Cardiac septum (tissue), 1 donor: ENCODE results near the gene SNX30. TPM values are rescaled to one million over a fixed set of nuclear protein-coding genes. Genes with fewer than 3 reads are reported as not detected.

Experiments
- DNase-seq: peaks from one replicate; pipeline ENCODE4 v3.0.0-alpha.2; 2020; ENCODE audit warnings: low spot score
- intact Hi-C: fragments of 100-400 bp; cut with DNase I; formaldehyde crosslinking; loops from one replicate; pipeline ENCODE4 v1.14.0; 2022
- total RNA-seq: library from RNA; stranded (reverse); fragmentation: NEBNext Ultra II Directional; extraction: Animal tissue kit (Norgen Biotek cat#: 25700); gene quantifications from one replicate; pipeline ENCODE4 v1.2.1, GENCODE V29; 2021
- donor health status: DM: no; HTN: no; CAD: no.

SNX30 gene
- total RNA-seq, 1 donor from 2014 or later: 4.5 TPM

DNA sequence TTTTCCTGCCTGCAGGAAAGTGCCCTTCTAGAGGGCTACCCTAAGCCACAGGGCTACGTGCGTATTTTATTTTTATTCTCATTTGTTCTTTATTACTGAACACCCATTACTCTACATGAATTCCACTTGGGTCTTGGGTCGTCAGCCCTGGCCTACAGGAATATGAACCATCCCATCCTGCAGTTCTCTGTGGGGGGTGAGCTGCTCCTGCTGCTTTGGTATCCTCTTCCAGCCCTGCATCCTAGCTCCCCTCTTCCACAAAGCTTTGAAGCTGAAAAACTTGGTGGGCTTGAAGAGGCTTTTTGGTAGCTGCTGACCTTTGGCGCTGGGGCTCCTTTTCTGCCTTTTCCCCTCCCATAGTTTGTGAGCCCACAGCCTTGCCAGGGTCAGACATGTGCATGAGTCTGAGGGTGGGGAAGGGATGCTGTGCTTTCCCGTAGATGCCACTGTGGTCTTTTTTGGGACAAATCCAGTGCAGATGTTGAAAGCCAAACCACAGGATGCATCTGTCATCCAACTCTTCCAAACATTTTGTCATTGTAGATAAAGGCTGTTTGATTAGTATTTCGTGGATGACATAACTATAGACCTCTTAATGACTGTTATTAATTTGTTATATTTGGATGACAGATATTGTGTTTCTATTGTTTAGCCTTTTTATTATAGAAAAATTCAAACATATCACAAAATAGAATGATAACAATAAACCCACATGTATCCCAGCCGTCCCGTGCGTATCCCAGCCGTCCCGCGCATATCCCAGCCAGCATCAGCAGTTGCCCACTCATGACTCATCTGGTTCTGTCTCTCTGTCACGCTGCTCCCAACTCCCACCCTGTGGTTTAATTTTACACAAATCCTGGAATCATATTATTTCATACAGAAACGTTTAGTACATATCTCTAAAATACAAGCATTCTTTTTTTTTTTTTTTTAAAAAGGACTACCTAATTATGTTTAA is 96.2 kb downstream of the SNX30 start:
- DNase-seq: peak; percentile 55
- intact Hi-C loops: no loop called here

DNA sequence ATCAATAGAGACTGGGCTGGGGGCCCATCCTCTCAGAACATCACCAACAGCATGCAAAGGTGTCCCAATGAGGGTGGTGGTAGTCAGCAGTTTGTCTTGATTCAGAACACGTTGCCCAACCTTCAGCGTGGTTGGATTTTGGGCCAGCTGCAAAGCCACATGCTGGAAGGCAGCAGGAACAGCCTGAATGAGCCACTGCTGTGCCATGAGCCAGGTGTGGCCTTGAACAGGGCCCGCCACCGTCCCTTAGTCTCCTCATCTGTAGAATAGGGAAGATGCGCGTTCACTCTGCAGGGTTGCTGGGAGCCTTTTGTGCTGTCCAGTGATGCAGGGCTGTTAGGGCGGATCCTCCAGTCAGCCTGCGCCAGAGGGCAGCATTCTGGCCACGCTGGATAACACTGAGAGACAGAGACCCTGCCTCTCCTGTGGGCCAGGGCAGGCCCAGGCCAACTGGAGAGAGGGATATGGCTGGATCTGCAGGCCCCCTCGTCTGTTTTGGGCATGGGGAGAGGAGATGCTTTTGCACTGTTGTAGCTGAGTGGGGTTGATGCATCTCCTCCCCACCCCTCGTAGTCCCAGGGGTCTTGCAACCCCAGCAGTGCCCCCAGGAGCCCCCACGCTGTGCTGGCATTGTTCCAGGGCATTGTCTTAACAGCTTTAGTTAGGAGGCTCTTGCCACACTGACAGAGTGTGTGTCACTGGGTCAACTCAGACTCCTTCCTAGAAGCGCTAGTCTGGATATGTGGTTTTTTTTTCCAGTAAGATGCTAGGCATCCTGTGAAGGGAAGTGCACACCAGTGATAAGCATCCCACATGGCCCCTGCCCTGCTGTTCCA is 98.0 kb downstream of the SNX30 start:
- intact Hi-C loops: no loop called here
- peak; percentile 55 for DNase-seq

DNA sequence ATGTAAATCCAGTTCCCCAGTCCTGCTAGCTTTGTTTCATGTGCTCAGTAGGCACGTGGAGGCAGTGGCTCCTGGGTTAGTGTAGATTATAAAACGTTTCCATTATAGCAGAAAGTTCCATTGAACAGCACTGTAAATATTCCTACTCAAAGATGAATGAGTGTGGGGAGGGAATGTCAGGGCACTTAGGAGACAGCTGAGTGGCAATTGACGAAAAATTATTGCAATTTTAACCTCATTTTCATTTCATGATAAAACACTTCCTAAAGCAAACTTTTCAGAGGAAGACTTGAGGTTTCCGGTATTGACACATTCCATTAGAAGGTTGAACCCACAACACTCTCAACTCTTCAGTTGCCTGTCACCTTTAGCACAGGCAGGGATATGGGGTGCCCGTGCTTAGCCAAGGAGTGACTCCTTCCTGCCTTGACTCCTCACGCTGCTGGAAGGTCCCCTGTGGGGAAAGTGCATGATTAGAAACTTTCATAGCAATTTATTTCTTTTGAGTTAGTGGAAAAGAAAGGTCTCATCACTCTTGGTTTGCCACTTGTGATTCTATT is 98.9 kb downstream of the SNX30 start:
- intact Hi-C loops: no loop called here
- peak; percentile 9 for DNase-seq

DNA sequence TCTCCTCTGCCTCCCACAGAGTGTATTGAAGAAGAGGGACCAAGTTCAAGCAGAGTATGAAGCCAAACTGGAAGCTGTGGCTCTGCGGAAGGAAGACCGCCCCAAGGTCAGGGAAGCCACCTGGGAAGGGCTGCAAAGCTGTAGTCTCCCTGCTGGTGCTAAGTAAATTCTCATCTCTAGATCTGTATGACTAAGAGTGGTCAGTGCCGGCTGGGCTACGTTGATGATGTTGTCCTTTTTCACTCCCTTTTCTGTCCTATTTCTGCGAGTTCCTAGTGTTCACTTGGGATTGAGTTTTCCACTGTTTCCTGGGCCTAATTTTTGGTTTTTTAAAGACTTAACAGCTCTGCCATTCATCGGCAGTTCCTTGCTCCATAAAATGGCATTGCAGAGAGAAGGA is 100.3 kb downstream of the SNX30 start:
- intact Hi-C loops: no loop called here
- peak; percentile 62 for DNase-seq

DNA sequence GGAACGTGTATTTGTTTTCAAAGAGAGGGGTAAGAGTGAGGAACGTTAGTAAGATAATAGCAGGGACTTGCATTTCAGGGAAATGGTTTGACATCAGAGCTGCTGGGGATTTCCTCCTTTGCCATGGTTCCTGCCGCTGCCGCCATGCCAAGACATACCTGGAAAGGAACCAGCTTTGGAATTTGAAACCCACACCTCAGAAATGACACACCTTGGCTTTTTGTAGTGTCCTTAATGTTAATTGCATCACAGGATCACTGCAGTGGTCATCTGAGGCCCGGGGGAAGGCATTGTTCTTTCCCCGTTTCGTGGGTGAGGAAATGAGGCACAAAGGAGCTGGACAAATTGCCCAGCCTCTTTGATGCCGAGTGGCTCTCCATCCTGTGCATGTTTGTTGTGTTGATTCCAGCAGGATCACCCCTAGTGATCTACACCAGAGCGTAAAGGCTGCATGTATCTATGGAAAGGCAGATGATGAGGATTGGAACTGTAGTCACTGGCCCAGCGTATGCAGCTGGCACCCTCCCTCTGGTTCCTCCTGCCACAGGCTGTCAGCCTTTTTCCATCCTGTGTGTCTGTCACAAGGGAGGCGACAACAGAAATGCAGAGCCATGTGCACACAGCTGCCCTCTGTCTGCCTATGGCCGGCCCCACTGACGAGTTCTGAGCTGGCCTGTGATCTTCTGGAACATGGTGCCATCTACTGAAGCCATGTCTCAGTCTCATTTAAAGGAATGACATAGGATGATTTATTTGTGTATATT is 102.4 kb downstream of the SNX30 start:
- DNase-seq: peak; percentile 27
- intact Hi-C loops: no loop called here

DNA sequence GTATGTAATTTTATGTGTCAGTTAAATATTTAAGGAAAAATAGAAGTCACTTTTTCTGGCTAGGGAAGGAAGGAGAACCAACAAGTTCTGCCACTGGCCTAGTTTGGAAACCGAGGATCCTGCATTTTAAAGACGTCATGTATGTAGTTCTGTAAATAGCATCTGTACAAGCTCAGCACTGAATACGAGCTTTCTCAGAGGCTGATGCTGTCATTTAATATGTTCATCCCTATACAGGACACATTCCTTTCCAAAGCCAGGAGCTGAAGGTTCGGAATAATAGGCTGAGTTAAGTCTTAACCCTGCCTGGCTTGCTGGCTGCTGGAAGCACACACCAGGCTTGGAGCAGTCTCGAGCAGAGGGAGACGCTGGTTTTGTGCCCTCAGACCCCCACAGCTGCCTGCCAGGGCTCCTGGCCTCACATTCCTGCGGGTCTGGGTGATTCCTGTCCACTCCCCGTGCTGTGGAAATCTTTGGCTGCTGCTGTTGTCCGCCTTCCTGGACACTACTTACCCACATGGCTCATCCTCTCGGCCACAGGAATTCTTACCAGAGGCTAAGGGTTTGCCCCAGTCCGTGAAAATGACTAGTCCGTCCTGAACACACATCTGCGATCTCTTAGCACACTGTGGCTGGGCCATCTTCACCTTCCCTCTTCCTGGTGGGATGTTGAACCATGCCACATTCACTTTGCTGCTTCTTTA is 103.5 kb downstream of the SNX30 start:
- intact Hi-C loops: no loop called here
- peak; percentile 20 for DNase-seq

DNA sequence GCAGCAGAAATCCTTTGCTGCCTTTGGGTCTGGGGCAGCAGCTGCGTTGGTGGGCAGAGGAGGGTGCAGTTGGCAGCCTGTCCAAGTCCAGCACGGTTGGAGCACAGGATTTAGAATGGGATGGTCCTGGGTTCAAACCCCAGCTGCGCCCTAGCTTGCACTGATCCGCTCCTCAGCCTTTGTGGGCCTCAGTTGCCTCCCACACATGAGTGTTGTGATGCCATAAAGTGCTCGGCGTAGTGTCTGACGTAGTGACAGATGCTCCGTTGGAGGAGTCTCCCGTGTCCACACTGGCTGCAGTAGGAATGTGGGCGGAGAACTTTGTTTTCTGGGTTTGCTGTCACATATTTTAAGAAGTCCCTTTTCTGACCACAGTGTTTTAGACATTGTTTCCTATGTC is 104.1 kb downstream of the SNX30 start:
- peak; percentile 1 for DNase-seq
- intact Hi-C loops: no loop called here

DNA sequence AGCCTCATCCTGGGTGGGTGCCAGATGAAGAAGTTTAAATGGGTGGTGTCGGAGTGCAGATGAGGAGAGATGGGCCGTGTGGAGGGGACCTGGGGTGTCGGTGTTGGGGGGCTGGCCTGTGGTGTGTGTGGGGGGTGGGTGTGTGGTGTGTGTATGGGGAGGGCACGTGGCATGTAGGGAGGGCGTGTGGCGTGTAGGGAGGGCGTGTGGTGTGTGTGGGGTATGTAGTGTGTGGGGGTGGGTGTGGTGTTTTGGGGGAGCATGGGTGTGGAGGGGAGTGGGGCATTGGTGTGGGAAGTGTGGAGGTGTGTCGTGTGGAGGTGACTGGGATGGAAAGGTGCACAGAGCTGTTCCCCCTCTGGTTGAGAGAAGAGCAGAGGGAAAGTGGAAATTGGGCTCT is 105.6 kb downstream of the SNX30 start:
- intact Hi-C loops: no loop called here
- DNase-seq: peak; percentile 51

DNA sequence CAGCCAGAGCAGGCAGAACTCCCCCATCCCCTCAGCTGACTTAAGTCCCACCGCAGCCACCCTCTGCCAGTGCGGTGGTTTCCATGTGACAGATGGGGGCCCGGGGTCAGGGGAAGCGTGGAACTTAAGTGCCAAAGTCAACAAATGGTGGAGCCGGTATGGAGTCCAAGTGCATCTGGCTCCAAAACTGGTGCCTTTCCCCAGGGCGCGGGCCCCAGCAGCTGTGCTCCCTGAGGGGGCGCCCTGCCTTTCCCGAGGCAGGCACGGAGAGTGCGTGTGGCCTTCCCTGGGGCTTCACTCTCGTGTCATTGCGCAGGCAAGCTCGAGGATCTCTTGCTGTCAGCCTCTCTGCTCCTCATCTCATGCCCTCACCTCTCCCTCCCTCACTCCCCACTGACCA is 106.3 kb downstream of the SNX30 start:
- intact Hi-C loops: no loop called here
- DNase-seq: peak; percentile 67

DNA sequence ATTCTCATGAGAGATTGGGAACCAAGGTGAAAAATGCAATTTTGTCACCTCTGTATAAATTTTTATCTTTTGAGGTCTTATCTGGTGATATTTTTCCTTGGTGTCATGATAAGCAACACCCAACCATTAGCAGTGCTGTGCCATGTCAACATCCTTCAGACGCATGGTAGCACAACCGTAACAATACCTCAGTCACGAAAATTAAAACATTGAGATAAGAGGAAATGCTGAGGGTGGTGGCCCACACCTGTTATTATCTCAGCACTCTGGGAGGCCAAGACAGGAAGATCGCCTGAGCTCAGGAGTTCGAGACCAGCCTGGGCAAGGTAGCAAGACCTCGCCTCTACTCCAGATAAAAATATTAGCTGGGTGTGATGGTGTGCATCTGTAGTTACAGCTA is 107.4 kb downstream of the SNX30 start:
- intact Hi-C loops: no loop called here
- DNase-seq: peak; percentile 49

DNA sequence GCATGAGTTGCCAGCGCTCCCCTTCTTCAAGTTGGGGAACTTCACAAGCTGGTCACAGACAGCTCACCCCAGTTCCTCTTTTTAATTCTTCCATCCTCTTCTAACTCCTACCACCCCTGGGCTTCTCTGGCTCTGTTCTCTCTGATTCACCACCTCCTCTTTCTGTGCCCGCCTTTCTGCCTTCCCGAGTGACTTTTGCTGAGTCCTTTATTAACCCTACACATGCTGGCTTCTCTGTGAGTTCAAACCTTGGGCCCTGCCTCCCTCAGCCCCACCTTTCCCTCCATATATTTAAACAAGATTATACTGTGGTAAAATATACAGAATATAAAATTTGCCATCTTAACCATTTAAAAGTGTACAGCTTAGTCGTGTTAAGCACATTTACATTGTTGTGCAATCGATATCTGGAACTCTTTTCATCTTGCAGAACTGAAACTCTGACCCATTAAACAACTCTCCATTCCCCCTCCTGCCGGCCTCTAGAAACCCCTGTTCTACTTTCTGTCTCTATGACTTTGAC is 108.1 kb downstream of the SNX30 start:
- intact Hi-C loops: no loop called here
- peak; percentile 70 for DNase-seq

DNA sequence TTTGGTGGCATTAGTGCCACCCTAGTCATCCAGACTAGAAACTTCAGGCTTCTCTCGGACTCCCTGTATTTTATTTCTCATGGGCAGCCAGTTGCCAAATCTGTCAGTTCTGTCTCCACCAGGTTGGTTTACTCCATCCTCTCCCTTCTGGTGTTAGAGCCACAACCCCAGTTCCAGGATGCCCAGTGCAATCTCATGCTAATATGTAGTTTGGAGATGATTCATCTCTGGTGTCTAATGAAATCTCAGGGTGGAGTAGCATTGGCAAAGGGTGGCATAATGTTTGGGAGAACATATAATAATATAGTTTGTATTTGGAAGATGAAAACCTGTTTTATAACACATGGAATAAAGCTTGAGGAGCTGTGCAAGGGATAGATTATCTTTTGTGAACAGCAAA is 109.9 kb downstream of the SNX30 start:
- intact Hi-C loops: no loop called here

DNA sequence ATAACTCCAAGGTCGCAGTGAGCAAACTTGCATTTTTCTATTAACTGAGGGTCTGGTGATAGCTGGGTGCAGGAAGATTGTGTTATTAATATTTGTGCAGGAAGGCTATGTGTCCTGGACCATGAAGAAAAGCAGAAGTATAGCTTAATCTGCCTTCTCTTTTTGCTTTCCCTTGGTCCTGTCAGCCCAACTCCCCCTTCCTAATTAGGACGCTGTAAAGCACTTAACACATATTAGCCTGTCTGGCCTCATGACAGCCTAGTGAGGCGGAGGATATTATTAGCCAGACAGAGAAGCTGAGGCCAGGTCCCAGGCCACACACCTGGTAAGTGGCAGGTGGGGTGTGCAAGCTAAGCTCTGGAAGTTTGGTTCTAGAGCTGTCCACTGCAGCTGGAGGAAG is 110.6 kb downstream of the SNX30 start:
- DNase-seq: no peak
- intact Hi-C loops: no loop called here

More for the DNA sequence above, 109.9 kb downstream of the SNX30 start:
- DNase-seq: peak; percentile 5

DNA sequence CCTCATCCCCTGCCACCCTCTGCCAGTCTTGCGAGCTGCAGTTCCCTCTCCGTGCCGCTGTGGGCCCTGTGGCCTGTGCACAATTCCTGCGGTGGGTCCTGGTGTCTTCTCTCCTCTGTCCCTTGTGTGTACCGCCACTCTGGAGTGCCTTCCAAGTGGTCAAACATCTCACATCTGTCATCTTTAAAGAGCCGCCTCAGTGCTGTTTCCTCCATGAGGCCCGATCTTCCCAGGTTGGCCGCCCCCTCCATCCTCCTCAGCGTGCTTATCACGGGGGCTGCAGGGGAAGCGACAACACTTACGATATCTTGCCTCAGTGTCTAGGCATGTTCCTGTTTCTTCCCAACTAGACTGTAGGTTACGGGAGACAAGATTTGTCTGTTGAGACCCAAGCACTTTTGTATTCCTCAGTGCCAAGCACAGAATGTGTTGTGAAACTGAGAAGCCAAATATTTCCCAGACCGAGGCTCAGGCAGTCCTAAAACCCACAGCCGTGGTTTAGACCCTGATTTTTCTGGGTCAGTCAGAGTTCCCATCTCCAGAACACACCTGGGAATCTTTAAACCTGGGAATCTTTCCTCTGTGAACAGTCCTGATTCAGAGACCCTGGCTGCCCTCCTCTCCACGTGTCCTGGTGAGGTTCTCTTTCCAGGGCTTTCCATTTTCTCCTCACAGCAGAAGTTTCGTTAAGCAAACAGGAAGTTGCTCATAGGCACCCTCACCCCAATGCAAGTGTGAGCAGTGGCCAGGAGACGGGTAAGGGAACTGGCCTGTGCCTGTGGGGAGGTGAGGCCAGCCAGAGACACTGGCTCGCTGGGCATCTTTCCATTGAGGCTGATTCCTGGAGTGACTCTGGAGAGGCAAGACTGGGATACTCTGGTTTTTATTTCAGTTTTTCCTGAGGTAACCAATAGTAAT is 111.3 kb downstream of the SNX30 start:
- peak; percentile 84 for DNase-seq
- intact Hi-C loops: no loop called here

DNA sequence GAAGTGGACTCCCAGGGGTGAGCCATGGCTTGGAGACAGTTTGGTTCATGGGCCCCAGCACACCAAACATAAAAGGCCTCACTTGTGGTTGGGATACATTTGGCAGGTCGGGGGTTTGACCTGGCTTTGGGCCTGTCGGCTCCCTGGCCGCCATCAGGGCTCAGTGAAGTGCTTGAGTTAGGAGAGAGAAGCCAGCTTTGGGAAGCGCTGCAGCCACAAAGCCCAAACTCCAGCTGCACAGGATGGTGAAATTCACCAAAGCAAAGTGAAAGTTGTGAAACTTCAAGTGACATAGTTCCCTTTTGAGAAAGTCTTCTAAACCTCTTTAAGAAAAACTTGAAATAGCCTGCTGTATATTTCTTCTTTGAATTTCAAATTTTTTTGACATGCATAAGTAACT is 112.7 kb downstream of the SNX30 start:
- intact Hi-C loops: no loop called here
- peak; percentile 78 for DNase-seq

DNA sequence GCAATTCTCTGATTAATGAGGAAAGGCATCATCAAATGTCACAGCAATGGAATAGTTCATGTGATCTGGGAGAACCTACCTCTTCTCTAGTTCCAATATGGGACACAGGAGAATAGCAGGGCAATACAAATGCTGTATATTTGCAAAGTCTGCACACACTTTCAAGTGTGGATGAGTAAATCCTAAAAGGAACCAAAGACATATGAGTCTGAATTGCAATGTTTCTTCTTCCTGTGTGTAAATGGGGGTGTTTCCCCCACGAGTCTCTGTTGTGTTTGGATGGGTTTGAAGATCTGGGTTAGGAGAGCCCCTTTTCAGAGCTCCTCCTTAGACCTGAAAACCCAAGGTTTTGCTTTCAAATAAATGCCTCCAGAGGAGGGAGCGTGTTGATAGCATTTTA is 113.2 kb downstream of the SNX30 start:
- DNase-seq: peak; percentile 4
- intact Hi-C loops: no loop called here

DNA sequence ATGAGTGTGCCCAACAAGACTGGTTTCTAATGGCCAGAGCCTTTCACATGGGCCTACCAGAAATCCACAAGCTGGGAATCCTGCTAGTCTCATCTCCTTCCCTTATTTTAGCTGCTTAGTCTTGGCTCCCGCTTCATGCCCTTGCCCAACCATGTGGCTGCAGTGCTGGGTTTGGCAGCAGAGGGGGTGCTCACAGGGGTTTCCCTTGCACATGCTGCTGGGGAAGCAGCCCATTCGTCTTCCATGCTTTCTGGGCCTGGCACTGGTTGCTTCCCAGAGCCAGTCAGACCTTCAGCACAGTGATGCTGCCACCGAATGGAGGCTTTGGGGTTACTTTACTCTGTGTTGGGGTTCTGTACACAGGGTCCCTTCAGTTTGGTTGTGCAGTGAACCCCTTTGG is 113.8 kb downstream of the SNX30 start:
- intact Hi-C loops: no loop called here
- DNase-seq: peak; percentile 49

DNA sequence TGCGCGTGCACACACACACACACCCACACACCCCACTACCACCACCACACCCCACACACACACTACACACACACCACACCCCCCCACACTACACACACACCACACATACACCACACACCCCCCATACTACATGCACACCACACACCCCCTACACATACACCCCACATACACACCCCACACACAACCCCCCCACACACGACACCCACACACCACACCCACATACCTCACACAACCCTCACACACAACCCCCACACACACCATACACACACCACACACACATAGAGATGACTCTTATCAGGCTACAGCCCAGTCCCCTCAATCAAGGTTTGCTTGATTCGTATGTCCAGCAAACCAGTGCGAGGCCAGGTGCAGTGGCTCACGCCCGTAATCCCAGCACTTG is 114.4 kb downstream of the SNX30 start:
- DNase-seq: no peak
- intact Hi-C loops: no loop called here
